Ovary (tissue), 10 donors: ENCODE results near the gene MYL4. TPM values are rescaled to one million over a fixed set of nuclear protein-coding genes. Genes with fewer than 3 reads are reported as not detected.
"Not testable (repeated sequence)": the region's sequence is repeated elsewhere in the genome, so short reads cannot be mapped to it uniquely, and the experiment has no call there.

Experiments used
- DNase-seq, 5 donors: peaks; one replicate each; pipeline ENCODE4 v3.0.0-alpha.2; 2019 to 2020
- H3K27ac ChIP-seq, 2 donors: fragments of 200-600 bp; one replicate each; pipeline versions ENCODE4 v1.5.1 to v1.8.0; 2019 to 2022
- H3K27me3 ChIP-seq: fragments of 200-600 bp; one replicate; pipeline ENCODE4 v1.8.0; 2022
- H3K36me3 ChIP-seq: fragments of 200-600 bp; sonication (generic); one replicate; pipeline ENCODE4 v1.5.1; 2019
- H3K4me1 ChIP-seq: one replicate; pipeline ENCODE4 v1.8.1; 2013; ENCODE audit warnings: mild to moderate bottlenecking, moderate library complexity; ENCODE audit not compliant: insufficient read depth
- H3K4me3 ChIP-seq: fragments of 200-600 bp; sonication (generic); one replicate; pipeline ENCODE4 v1.5.1; 2017
- H3K9me3 ChIP-seq, 2 donors: fragments of 200-600 bp in 1 of 2; sonication (generic) in 1 of 2; one replicate each; pipeline versions ENCODE4 v1.5.1 to v1.8.1; 2013 to 2019; ENCODE audit warnings: mild to moderate bottlenecking in 1 of 2, moderate library complexity in 1 of 2
- EP300 ChIP-seq: sonication (generic); formaldehyde crosslinking; IDR thresholded peaks from one replicate; pipeline ENCODE4 v1.6.1; 2017; ENCODE audit warnings: antibody characterized with exemption
- POLR2A ChIP-seq: fragments of 450-650 bp; IDR thresholded peaks from one replicate; pipeline ENCODE4 v1.6.1; 2017; ENCODE audit warnings: antibody characterized with exemption, mild to moderate bottlenecking, moderate library complexity
- WGBS, 3 donors: extraction: QIAGEN DNeasy Blood & Tissue Kit in 1 of 3; methylation state at CpG; one replicate each; pipeline versions ENCODE4 v1.1.5 to v1.1.7; 2013 to 2017; 5-methylcytosine and 5-hydroxymethylcytosine counted together
- intact Hi-C, 4 donors: fragments of 100-400 bp; cut with DNase I; formaldehyde crosslinking; loops; one replicate each; pipeline versions ENCODE4 v1.11.0 to v1.15.1; 2022 to 2023
- long read RNA-seq, 3 donors: library from polyadenylated mRNA in 2 of 3; unstranded in 2 of 3; transcript quantifications; one replicate each; pipeline ENCODE4 v2.0.0 and lab custom pipeline, GENCODE V29; 2021 to 2026
- polyA plus RNA-seq, 2 donors: library from polyadenylated mRNA; stranded (reverse); fragments of 200-250 nt in 1 of 2; fragments of 350-450 nt in 1 of 2; fragmentation: Illumina TruSeq in 1 of 2; extraction: RNeasy Lipid Tissue Mini Kit (QIAGEN cat#74804) in 1 of 2; gene quantifications; one replicate each; pipeline ENCODE4 v1.2.3, GENCODE V29; 2013 to 2014
- total RNA-seq, 7 donors: library from RNA; depleted of rRNA in 2 of 7; stranded (reverse); fragments of >200 nt in 2 of 7; fragmentation: NEBNext Ultra II Directional in 3 of 7; extraction: Animal tissue kit (Norgen Biotek cat#: 25700) in 3 of 7; gene quantifications; one replicate each; pipeline versions ENCODE4 v1.1.0 to v1.2.4, GENCODE V29; 2016 to 2023
- TF ChIP-seq, protein P1 (sequence below), 3 donors: fragments of 450-650 bp in 2 of 3; fragments of 200-600 bp in 1 of 3; IDR thresholded peaks; one replicate each; pipeline versions ENCODE4 v1.5.1 to v1.8.0; 2016 to 2022; ENCODE audit warnings: antibody characterized with exemption in 3 of 3, mild to moderate bottlenecking in 1 of 3
- donor health status: DM: no; HTN: no; CAD: no; lungs with moderate emphysema.
- donor health status: DM: no; HTN: no; CAD: no.
- donor health status: Bipolar disorder and iron deficiency.
- donor health status: DM: yes; HTN: yes; CAD: no.
- donor health status: DM: no; HTN: no; CAD: no.
- donor health status: DM: yes; HTN: yes; CAD: no.

The MYL4 gene
- under 1 TPM in 2 of 7 donors, not detected in 5; 0.33 to 0.79 TPM for total RNA-seq
- under 1 TPM; 0.28 to 0.41 TPM for polyA plus RNA-seq
- long read RNA-seq, donor 1 = 0 reads
- long read RNA-seq, donor 2 = 0 reads
- long read RNA-seq, donor 3 = 0 reads

DNA sequence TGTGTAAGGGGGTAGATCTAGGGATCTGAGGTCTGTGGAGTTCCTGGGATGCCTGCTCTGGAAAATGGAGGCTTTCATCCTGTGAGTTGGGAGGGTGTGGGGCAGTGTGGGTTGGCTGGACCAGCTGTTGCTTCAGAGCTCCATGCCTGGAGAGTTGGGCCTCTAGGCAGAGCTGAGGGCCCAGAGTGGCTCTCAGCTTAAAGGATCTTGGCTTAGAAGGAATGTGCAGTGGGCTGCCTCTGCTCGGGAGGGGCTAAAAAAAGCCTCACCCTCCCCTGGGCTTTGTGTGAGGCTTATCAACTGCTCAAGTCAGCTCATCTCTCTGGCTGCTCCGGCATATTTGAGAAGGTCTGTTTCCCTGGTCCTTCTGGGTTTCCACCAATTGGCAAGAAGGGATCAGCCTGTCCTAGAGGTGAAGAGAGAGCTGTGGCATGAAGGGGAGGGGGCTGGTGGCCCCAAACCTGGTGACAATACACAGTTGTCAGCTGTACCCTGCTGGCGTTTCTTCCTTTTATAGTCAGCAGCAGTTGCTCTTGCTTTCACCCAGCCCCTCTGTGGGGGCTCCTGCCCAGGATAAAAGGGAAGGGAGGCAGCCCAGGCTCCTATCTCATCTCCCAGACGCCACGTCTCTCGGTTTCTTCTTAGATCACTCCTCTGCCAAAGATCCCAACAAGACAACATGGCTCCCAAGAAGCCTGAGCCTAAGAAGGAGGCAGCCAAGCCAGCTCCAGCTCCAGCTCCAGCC lies at the start of gene MYL4:
MYL4 (plus strand) TSS at position 605 of the 745 bp plus-strand sequence; CDS start at position 680, 75 bp downstream.
- TF ChIP-seq, protein P1, sequence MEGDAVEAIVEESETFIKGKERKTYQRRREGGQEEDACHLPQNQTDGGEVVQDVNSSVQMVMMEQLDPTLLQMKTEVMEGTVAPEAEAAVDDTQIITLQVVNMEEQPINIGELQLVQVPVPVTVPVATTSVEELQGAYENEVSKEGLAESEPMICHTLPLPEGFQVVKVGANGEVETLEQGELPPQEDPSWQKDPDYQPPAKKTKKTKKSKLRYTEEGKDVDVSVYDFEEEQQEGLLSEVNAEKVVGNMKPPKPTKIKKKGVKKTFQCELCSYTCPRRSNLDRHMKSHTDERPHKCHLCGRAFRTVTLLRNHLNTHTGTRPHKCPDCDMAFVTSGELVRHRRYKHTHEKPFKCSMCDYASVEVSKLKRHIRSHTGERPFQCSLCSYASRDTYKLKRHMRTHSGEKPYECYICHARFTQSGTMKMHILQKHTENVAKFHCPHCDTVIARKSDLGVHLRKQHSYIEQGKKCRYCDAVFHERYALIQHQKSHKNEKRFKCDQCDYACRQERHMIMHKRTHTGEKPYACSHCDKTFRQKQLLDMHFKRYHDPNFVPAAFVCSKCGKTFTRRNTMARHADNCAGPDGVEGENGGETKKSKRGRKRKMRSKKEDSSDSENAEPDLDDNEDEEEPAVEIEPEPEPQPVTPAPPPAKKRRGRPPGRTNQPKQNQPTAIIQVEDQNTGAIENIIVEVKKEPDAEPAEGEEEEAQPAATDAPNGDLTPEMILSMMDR (IDR thresholded peaks at IDR 0.05) = no peak
- TF ChIP-seq EP300 (no peak), POLR2A (no peak)
- H3K36me3 ChIP-seq = no peaks in the 10 kb centered on the region
- no peak within 1 kb of the TSS for H3K27ac ChIP-seq
- intact Hi-C loops = no loop called here
- H3K9me3 ChIP-seq = no peaks in the 10 kb centered on the region
- DNase-seq = peak in 1 of 5 donors; percentile 7
- no peaks in the 10 kb centered on the region for H3K27me3 ChIP-seq
- H3K4me3 ChIP-seq = no peak within 1 kb of the TSS
- 64 to 71% (median 67%) methylated on average over 6 of the region's 6 CpGs for WGBS, 3 donors
- peaks cover 9% of the 10 kb centered on the region for H3K4me1 ChIP-seq

DNA sequence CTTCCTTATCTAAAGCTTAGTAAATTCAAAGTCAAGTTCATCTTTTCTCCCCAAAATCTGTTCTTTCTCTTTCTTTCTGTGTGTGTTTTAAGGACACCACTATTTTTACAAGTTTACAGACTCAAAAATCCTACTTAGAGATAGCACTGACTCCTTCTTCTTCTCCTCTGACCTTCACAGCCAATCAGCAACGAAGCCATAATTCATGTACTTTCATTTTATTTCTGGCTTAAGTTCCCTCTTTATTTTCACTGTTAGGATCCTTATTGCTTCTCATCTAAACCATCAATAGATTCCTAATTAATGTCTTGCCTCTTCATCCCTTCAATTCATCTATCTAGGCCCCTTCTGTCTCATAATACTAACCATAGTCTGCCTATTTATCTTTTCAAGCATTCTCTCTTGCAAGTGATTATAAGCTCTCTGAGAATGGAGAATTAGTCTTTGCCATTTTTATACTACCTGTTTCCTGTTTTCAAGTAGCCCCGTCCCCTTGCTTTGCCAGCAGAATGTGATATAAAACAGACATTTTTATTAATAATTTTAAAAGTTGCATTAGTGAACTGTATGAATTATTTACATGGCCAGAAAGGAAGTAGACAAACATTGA lies 47.0 kb upstream of the MYL4 start:
- Histone ChIP-seq H3K36me3 (no peaks in the 10 kb centered on the region), H3K27ac (no peak overlapping the region), H3K4me3 (no peak overlapping the region), H3K9me3 (no peaks in the 10 kb centered on the region), H3K27me3 (no peaks in the 10 kb centered on the region), H3K4me1 (no peaks in the 10 kb centered on the region)
- no peak for DNase-seq
- TF ChIP-seq EP300 (no peak), POLR2A (no peak)
- TF ChIP-seq, protein P1 (IDR thresholded peaks at IDR 0.05) = no peak
- intact Hi-C loops = no loop called here
- 38 to 57% (median 45%) methylated on average over 2 of the region's 2 CpGs for WGBS, 3 donors

DNA sequence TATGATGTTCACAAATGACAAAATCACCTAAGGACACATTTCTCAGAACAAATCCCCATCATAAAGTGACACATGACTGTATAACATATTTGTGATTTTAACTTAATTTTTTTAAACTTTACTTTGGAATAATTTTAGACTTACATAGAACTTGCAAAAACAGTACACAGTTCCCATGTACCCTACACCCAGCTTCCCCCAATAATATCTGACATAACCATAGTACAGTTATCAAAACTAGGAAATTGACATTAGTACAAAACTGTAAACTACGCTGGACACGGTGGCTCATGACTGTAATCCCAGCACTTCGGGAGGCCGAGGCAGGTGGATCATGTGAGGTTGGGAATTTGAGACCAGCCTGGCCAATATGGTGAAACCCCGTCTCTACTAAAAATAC lies 44.9 kb upstream of the MYL4 start:
- no peak overlapping the region for H3K4me3 ChIP-seq
- TF ChIP-seq, protein P1 (IDR thresholded peaks at IDR 0.05) = no peak
- TF ChIP-seq EP300 (no peak), POLR2A (no peak)
- WGBS, 3 donors = 96% methylated on average over 5 of the region's 5 CpGs
- no peaks in the 10 kb centered on the region for H3K4me1 ChIP-seq
- no peaks in the 10 kb centered on the region for H3K9me3 ChIP-seq
- DNase-seq = no peak
- no peak overlapping the region for H3K27ac ChIP-seq
- intact Hi-C loops = no loop called here
- H3K27me3 ChIP-seq = no peaks in the 10 kb centered on the region
- no peaks in the 10 kb centered on the region for H3K36me3 ChIP-seq

GRCh38 chr17:47165137-47165536 lies 44.0 kb upstream of the MYL4 start:
- DNase-seq = no peak
- H3K4me3 ChIP-seq = no peak overlapping the region
- no peak for TF ChIP-seq POLR2A
- H3K4me1 ChIP-seq = no peaks in the 10 kb centered on the region
- no peaks in the 10 kb centered on the region for H3K9me3 ChIP-seq
- no peak overlapping the region for H3K27ac ChIP-seq
- no peaks in the 10 kb centered on the region for H3K27me3 ChIP-seq
- intact Hi-C loops = no loop called here
- H3K36me3 ChIP-seq = no peaks in the 10 kb centered on the region
- WGBS, 3 donors = 82 to 93% (median 88%) methylated on average over 2 of the region's 2 CpGs

DNA sequence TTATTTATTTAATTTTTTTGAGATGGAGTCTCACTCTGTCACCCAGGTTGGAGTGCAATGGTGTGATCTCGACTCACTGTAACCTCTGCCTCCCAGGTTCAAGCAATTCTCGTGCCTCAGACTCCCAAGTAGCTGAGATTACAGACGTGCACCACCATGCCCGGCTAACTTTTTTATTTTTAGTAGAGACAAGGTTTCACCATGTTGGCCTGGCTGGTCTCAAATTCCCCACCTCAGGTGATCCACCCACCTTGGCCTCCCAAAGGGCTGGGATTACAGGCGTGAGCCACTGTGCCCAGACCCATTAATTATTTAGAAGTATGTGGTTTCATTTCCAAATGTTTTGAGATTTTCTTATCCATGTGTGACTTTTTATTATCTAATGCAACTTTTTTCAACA lies 42.3 kb upstream of the MYL4 start:
- H3K27me3 ChIP-seq, H3K36me3 ChIP-seq, H3K4me1 ChIP-seq, DNase-seq, H3K9me3 ChIP-seq, H3K27ac ChIP-seq, H3K4me3 ChIP-seq, intact Hi-C loops: not testable (repeated sequence)
- WGBS, 3 donors = 83 to 92% (median 88%) methylated on average over 5 of the region's 5 CpGs

GRCh38 chr17:47168896-47169295 lies 40.3 kb upstream of the MYL4 start:
- H3K27me3 ChIP-seq, intact Hi-C loops, H3K9me3 ChIP-seq, H3K36me3 ChIP-seq, H3K4me3 ChIP-seq, H3K4me1 ChIP-seq, H3K27ac ChIP-seq, DNase-seq: not testable (repeated sequence)
- WGBS, 3 donors = 86 to 95% (median 92%) methylated on average over 4 of the region's 4 CpGs
